ENCODE data around the gene MMP21. TPM values are rescaled to one million over a fixed set of nuclear protein-coding genes. Genes with fewer than 3 reads are reported as not detected.

The MMP21 gene
- total and polyA plus RNA-seq, 2 of the 13 experiments (the other 11 are each of a cell fraction or from before 2014, with no cell fraction given): not detected

- TF ChIP-seq THYN1 (CRISPR knock-in tag; IDR thresholded peaks at IDR 0.05; ENCODE audit: borderline replicate concordance, low read depth) (no peak), BCLAF1 (IDR thresholded peaks at IDR 0.05) (no peak), AGO1 (IDR thresholded peaks at IDR 0.05; ENCODE audit: low read depth, low read length, poor library complexity, severe bottlenecking) (peak; percentile 64), MTA3 (CRISPR knock-in tag; IDR thresholded peaks at IDR 0.05) (no peak), CENPBD1 (CRISPR knock-in tag; IDR thresholded peaks at IDR 0.05; ENCODE audit: borderline replicate concordance, low read depth) (no peak), ZBTB37 (CRISPR knock-in tag; IDR thresholded peaks at IDR 0.05) (0 out of 2 replicates have a peak, but pooled peaks have one; percentile 47), GTF2F1 (IDR thresholded peaks at IDR 0.05; ENCODE audit: low read length) (no peak), ZNF724P (CRISPR knock-in tag; IDR thresholded peaks at IDR 0.05; ENCODE audit: borderline replicate concordance) (0 out of 2 replicates have a peak, but pooled peaks have one; percentile 16), TSC22D2 (CRISPR knock-in tag; IDR thresholded peaks at IDR 0.05; ENCODE audit: borderline replicate concordance) (peak; percentile 57; the same call in 1 of the 2 replicates), ZFYVE20 (CRISPR knock-in tag; IDR thresholded peaks at IDR 0.05; ENCODE audit: borderline replicate concordance, low read depth) (no peak), ZNF570 (CRISPR knock-in tag; IDR thresholded peaks at IDR 0.05; ENCODE audit: borderline replicate concordance) (no peak), HIC2 (CRISPR knock-in tag; IDR thresholded peaks at IDR 0.05; ENCODE audit: low read depth) (peak; percentile 78), NCOR1 (IDR thresholded peaks at IDR 0.05; ENCODE audit: borderline replicate concordance, low read length) (no peak), ZNF552 (CRISPR knock-in tag; IDR thresholded peaks at IDR 0.05; ENCODE audit: borderline replicate concordance) (no peak), KMT2B (CRISPR knock-in tag; IDR thresholded peaks at IDR 0.05) (peak; percentile 60), ZNF264 (CRISPR knock-in tag; IDR thresholded peaks at IDR 0.05) (peak; percentile 82)
- TF ChIP-seq, protein P1, sequence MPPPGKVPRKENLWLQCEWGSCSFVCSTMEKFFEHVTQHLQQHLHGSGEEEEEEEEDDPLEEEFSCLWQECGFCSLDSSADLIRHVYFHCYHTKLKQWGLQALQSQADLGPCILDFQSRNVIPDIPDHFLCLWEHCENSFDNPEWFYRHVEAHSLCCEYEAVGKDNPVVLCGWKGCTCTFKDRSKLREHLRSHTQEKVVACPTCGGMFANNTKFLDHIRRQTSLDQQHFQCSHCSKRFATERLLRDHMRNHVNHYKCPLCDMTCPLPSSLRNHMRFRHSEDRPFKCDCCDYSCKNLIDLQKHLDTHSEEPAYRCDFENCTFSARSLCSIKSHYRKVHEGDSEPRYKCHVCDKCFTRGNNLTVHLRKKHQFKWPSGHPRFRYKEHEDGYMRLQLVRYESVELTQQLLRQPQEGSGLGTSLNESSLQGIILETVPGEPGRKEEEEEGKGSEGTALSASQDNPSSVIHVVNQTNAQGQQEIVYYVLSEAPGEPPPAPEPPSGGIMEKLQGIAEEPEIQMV (CRISPR knock-in tag; IDR thresholded peaks at IDR 0.05; ENCODE audit: low read depth): 0 out of 2 replicates have a peak, but pooled peaks have one; percentile 43
These were observed 56.2 kb downstream of the MMP21 start, which contains the start of gene EDRF1 (continued) for GRCh38 chr10:125719173-125720001.
